A549 (cell line): ENCODE measurements around the gene LRRFIP2. TPM values are rescaled to one million over a fixed set of nuclear protein-coding genes. Genes with fewer than 3 reads are reported as not detected.

Source experiments
- ATAC-seq, 2 experiments: fragments of 200-7000 bp in 1 of 2; fragments of >200 bp in 1 of 2; cut with Nextera tagmentation in 1 of 2; cut with Tn5 transposase in 1 of 2; 3 replicates each; pipeline versions ENCODE4 v1.8.0 to v1.9.1; 2018 to 2020; ENCODE audit warnings: mild to moderate bottlenecking in 1 of 2, moderate library complexity in 1 of 2
- CTCF ChIA-PET: fragments of 300-600 bp; sonication (Branson Sonifier 250); formaldehyde crosslinking; extraction: SDS; loops from one replicate; lab custom pipeline; 2021; ENCODE audit warnings: antibody characterized with exemption, inconsistent platforms; lab: Yijun Ruan, JAX
- POLR2A ChIA-PET: fragments of 350-600 bp; formaldehyde crosslinking; extraction: SDS; loops from one replicate; lab custom pipeline; 2021; ENCODE audit warnings: antibody characterized with exemption, inconsistent platforms; lab: Yijun Ruan, JAX
- DNase-seq, 2 experiments: peaks; one replicate each; pipeline versions ENCODE4 v3.0.0 to v3.0.0-alpha.2; 2011 to 2016; ENCODE audit warnings: low read depth in 1 of 2, low spot score in 1 of 2
- FAIRE-seq: peaks from 2 replicates; lab custom pipeline; 2011; peaks lifted over from hg19 to GRCh38; lab: Jason Lieb, UNC
- H3K27ac ChIP-seq, 2 experiments: fragments of >200 bp; sonication (Bioruptor Twin); formaldehyde crosslinking; 3 replicates each; pipeline ENCODE4 v1.5.1; 2016 to 2017
- H3K4me1 ChIP-seq: fragments of >200 bp; sonication (Bioruptor Twin); formaldehyde crosslinking; 3 replicates; pipeline ENCODE4 v1.6.1; 2016
- H3K4me2 ChIP-seq: fragments of >200 bp; sonication (Bioruptor Twin); formaldehyde crosslinking; 3 replicates; pipeline ENCODE4 v1.6.1; 2016
- H3K4me3 ChIP-seq: fragments of >200 bp; sonication (Bioruptor Twin); formaldehyde crosslinking; 3 replicates; pipeline ENCODE4 v1.5.1; 2016
- H3K9me3 ChIP-seq: fragments of >200 bp; sonication (Bioruptor Twin); formaldehyde crosslinking; 3 replicates; pipeline ENCODE4 v1.6.1; 2016
- ATOH8 ChIP-seq: fragments of 250-450 bp; sonication (Bioruptor Pico); IDR thresholded peaks from 2 replicates; pipeline ENCODE4 v1.5.0; 2020; ENCODE audit warnings: low read depth, mild to moderate bottlenecking, moderate library complexity
- CBX8 ChIP-seq: fragments of 200-600 bp; sonication (generic); IDR thresholded peaks from 2 replicates; pipeline ENCODE4 v1.6.1; 2016
- FOSB ChIP-seq: fragments of 250-450 bp; sonication (Bioruptor Pico); IDR thresholded peaks from 2 replicates; pipeline ENCODE4 v1.5.0; 2020; ENCODE audit warnings: mild to moderate bottlenecking, moderate library complexity
- HDAC2 ChIP-seq: fragments of 200-600 bp; sonication (generic); IDR thresholded peaks from 2 replicates; pipeline ENCODE4 v1.6.1; 2016
- JUN ChIP-seq, 2 experiments: fragments of >200 bp; sonication (Bioruptor Twin); formaldehyde crosslinking; IDR thresholded peaks; 2 replicates in 1 of 2; 3 replicates in 1 of 2; pipeline ENCODE4 v1.6.1; 2016 to 2017
- KDM5A ChIP-seq: fragments of 200-600 bp; sonication (generic); IDR thresholded peaks from 2 replicates; pipeline ENCODE4 v1.6.1; 2016; ENCODE audit warnings: antibody characterized with exemption, mild to moderate bottlenecking
- MAFK ChIP-seq: fragments of 450-650 bp; IDR thresholded peaks from 2 replicates; pipeline ENCODE4 v1.6.1; 2014; ENCODE audit not compliant: partially characterized antibody
- PHF8 ChIP-seq: fragments of 200-600 bp; sonication (generic); IDR thresholded peaks from 2 replicates; pipeline ENCODE4 v1.6.1; 2016; ENCODE audit warnings: low read depth, mild to moderate bottlenecking, antibody characterized with exemption, moderate library complexity, borderline replicate concordance
- POLR2A ChIP-seq: IDR thresholded peaks from 2 replicates; pipeline ENCODE4 v1.6.1; 2012; ENCODE audit warnings: mild to moderate bottlenecking, low read length
- REST ChIP-seq: fragments of 200-600 bp; sonication (generic); IDR thresholded peaks from 2 replicates; pipeline ENCODE4 v1.6.1; 2016; ENCODE audit warnings: antibody characterized with exemption, mild to moderate bottlenecking, moderate library complexity
- RFX5 ChIP-seq: fragments of 450-650 bp; IDR thresholded peaks from 2 replicates; pipeline ENCODE4 v1.7.1; 2014; ENCODE audit warnings: antibody characterized with exemption, mild to moderate bottlenecking, moderate library complexity
- SREBF2 ChIP-seq: fragments of 450-650 bp; IDR thresholded peaks from 2 replicates; pipeline ENCODE4 v1.6.1; 2014; ENCODE audit warnings: mild to moderate bottlenecking, moderate library complexity
- TFCP2L1 ChIP-seq: fragments of 250-450 bp; sonication (Bioruptor Pico); IDR thresholded peaks from 2 replicates; pipeline ENCODE4 v1.5.0; 2021; ENCODE audit warnings: mild to moderate bottlenecking
- TP53 ChIP-seq: fragments of 250-450 bp; sonication (Bioruptor Pico); IDR thresholded peaks from 2 replicates; pipeline ENCODE4 v1.5.0; 2021; ENCODE audit warnings: mild to moderate bottlenecking, moderate library complexity
- ZFP36 ChIP-seq: fragments of 450-650 bp; IDR thresholded peaks from 2 replicates; pipeline ENCODE4 v1.6.1; 2014; ENCODE audit warnings: borderline replicate concordance; ENCODE audit not compliant: partially characterized antibody
- ZNF302 ChIP-seq: fragments of 250-450 bp; sonication (Bioruptor Pico); IDR thresholded peaks from 2 replicates; pipeline ENCODE4 v1.9.0; 2021; ENCODE audit warnings: inconsistent platforms, mild to moderate bottlenecking, moderate library complexity
- WGBS: methylation state at CpG from one replicate; pipeline ENCODE4 v1.1.6; 2017; ENCODE audit errors: missing lambda C conversion rate; 5-methylcytosine and 5-hydroxymethylcytosine counted together
- polyA plus RNA-seq, 4 experiments: library from polyadenylated mRNA; depleted of rRNA in 3 of 4; stranded (reverse); fragments of >200 nt; fragmentation: RNase III in 1 of 4; extraction: RNeasy Plus Mini Kit Qiagen cat#74134 plus additional on column Dnase treatment in 1 of 4; gene quantifications; 2 replicates in 3 of 4; 3 replicates in 1 of 4; pipeline ENCODE4 v1.2.3, GENCODE V29; 2011 to 2017
- TF ChIP-seq, protein P1 (sequence below): fragments of 450-650 bp; IDR thresholded peaks from 2 replicates; pipeline ENCODE4 v1.6.1; 2014; ENCODE audit warnings: antibody characterized with exemption
- TF ChIP-seq, protein P2 (sequence below): fragments of >200 bp; sonication (Bioruptor Twin); formaldehyde crosslinking; IDR thresholded peaks from 3 replicates; pipeline ENCODE4 v1.6.1; 2016

LRRFIP2 gene
- polyA plus RNA-seq, 2 of the 4 experiments (the other 2 are of a cell fraction) = 48.0 to 66.4 TPM

DNA sequence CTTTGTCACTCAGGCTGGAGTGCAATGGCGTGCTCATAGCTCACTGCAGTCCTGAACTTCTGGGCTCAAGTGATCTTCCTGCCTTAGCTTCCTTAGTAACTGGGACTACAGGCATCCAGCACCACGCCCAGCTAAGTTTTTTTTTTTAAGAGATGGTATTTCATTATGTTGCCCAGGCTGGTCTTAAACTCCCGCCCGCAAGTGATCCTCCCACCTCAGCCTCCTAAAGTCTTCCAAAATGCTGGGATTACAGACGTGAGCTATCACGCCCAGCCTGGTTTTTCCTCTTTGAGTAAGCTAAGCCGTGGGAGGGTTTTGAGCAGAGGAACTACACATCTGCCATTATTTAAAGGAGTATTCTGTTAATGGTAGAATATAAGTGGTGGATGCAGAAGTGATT is 7.4 kb upstream of the LRRFIP2 start:
- WGBS = 80% methylated on average over 7 of the region's 7 CpGs
- no peak for DNase-seq
- FAIRE-seq = no peak
- H3K4me2 ChIP-seq = 0 out of 3 replicates have a peak overlapping the region, but pooled peaks have one; percentile 3
- POLR2A ChIA-PET = no interaction called here
- peak overlapping the region in 1 of 2 experiments; percentile 31; a peak in 1 of 6 replicates for H3K27ac ChIP-seq
- no peak overlapping the region for H3K4me3 ChIP-seq
- H3K4me1 ChIP-seq = peaks cover 49% of the 10 kb centered on the region
- no peak for TF ChIP-seq SREBF2
- no peak for TF ChIP-seq TP53 (CRISPR knock-in tag)
- no peak for TF ChIP-seq ZNF302
- TF ChIP-seq HDAC2 = no peak
- no peak for TF ChIP-seq TFCP2L1 (CRISPR knock-in tag)
- TF ChIP-seq, protein P1, sequence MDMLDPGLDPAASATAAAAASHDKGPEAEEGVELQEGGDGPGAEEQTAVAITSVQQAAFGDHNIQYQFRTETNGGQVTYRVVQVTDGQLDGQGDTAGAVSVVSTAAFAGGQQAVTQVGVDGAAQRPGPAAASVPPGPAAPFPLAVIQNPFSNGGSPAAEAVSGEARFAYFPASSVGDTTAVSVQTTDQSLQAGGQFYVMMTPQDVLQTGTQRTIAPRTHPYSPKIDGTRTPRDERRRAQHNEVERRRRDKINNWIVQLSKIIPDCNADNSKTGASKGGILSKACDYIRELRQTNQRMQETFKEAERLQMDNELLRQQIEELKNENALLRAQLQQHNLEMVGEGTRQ = no peak
- TF ChIP-seq RFX5 = no peak
- TF ChIP-seq, protein P2, sequence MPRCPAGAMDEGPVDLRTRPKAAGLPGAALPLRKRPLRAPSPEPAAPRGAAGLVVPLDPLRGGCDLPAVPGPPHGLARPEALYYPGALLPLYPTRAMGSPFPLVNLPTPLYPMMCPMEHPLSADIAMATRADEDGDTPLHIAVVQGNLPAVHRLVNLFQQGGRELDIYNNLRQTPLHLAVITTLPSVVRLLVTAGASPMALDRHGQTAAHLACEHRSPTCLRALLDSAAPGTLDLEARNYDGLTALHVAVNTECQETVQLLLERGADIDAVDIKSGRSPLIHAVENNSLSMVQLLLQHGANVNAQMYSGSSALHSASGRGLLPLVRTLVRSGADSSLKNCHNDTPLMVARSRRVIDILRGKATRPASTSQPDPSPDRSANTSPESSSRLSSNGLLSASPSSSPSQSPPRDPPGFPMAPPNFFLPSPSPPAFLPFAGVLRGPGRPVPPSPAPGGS = no peak
- TF ChIP-seq FOSB (CRISPR knock-in tag) = no peak
- no peak for TF ChIP-seq PHF8
- TF ChIP-seq KDM5A = no peak
- TF ChIP-seq JUN (IDR thresholded peaks at IDR 0.05) = no peak
- no peak for TF ChIP-seq MAFK
- no peak for TF ChIP-seq ZFP36
- no peak for TF ChIP-seq REST
- no peak for TF ChIP-seq POLR2A
- TF ChIP-seq CBX8 = no peak
- TF ChIP-seq ATOH8 = no peak
- CTCF ChIA-PET = interaction anchor here (0.6 to 2.0 kb wide), 2 partner anchors 15 to 30 kb away, joined by 3 to 6 read pairs; no protein-coding TSS in a partner anchor
- no peaks in the 10 kb centered on the region for H3K9me3 ChIP-seq
- ATAC-seq = no peak

- DNase-seq = no peak
- H3K4me2 ChIP-seq = no peak overlapping the region
- POLR2A ChIA-PET = interaction anchor here (1.4 kb wide), 1 partner anchor 186 kb away, joined by 3 read pairs; the partner anchor contains the start of genes EPM2AIP1 and MLH1
- peaks cover 50% of the 10 kb centered on the region for H3K4me1 ChIP-seq
- no peak overlapping the region for H3K27ac ChIP-seq
- no peaks in the 10 kb centered on the region for H3K9me3 ChIP-seq
- CTCF ChIA-PET = interaction anchor here (0.8 to 2.0 kb wide), 3 partner anchors 33 to 37 kb away, joined by 3 to 6 read pairs (median 4); no protein-coding TSS in a partner anchor
- 82% methylated on average over 2 of the region's 2 CpGs for WGBS
- no peak overlapping the region for H3K4me3 ChIP-seq
- ATAC-seq = no peak
- TF ChIP-seq, protein P2 = no peak
- no peak for TF ChIP-seq ZFP36
- FAIRE-seq = no peak
These were observed 5.0 kb upstream of the LRRFIP2 start for GRCh38 chr3:37179144-37179967.
